DMS79 (cell line): ENCODE data around the gene RWDD1.
"Not testable (repeated sequence)": the region's sequence is repeated elsewhere in the genome, so short reads cannot be mapped to it uniquely, and the experiment has no call there.

Experiments used
- DNase-seq: peaks from one replicate; lab custom pipeline; 2025; lab: John Stamatoyannopoulos, UW

Gene RWDD1

DNA sequence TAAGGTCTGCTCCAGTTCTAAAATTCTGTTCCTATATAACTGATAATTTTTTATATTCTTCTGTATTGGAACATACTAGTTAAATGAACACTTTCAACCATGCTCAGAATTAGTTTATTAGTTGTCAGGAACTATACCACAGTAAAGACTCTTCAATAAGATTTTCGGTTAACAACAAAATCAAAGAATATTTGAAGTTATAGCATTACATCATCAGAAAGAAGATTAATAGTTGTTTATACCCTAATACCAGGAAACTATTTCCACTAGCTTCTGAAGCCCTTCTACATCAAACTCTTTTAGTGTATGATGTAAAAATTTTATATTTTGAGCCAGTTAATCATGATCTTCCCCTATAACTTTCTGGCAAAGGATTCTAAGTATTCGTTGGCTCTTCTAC is 11.2 kb upstream of the RWDD1 start:
- no peak for DNase-seq

DNA sequence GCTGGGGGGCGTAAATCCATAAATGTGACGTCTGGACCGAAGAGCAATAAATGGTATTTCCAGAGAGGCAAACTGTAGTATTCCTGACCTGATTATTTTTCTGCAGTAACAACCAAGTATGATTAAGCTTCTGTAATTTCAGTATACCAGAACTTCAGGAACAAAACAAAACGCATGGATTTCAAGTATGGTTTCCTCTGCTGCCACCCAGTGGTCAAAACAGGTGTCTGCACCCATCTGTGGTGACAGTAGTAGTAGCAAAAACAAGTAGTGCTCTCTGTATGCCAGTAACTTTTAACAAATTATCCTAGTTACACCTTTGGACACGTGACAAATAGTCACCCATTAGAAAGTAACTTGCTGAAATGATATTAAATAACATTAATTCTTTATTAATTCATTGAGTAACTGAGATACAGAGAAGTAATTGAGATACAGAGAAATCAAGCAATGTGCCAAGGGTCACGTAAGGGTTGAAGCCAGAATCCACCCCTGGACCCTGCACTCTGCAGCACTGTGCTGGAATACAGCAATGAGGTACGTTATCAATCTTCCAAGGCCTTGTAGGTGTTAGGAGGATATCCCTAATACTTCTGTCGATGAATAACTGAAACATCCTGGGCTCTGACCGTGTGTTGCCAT is 9.8 kb upstream of the RWDD1 start:
- DNase-seq: peak; percentile 25

DNA sequence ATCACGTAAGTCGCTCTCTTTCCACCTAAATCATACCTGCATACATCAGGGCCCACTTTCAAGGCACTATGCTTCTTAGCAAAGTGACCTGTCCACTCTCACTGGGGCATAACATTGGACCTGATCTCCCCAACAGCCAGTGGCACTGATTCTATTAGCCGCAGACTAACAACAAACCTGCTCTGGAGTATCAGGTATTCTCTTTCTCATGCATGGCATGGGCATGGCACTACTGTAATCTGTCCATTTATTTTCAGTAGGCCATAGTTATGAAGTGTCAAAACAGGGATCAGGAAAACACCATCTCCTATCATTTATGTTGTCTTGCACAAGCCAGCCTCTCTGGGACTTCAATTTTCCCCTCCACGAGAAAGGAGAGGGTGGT is 9.3 kb upstream of the RWDD1 start:
- no peak for DNase-seq

DNA sequence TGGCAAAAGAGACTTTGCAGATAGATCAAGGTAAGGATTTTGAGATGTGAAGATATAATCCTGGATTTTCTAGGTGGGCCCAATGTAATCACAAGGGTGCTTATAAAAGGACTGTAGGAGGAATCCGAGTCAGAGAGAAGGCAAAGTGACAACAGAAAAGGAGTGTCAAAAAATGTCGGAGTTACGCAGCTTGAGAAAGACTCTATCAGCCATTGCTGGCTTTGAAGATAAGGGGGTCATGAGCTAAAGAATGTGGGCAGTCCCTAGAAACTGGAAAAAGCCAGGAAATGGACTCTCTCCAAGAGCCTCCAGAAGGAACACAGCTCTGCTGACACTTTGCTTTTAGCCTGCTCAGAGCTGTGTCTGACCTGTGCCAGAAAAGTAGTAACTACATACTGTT is 8.7 kb upstream of the RWDD1 start:
- DNase-seq: no peak

DNA sequence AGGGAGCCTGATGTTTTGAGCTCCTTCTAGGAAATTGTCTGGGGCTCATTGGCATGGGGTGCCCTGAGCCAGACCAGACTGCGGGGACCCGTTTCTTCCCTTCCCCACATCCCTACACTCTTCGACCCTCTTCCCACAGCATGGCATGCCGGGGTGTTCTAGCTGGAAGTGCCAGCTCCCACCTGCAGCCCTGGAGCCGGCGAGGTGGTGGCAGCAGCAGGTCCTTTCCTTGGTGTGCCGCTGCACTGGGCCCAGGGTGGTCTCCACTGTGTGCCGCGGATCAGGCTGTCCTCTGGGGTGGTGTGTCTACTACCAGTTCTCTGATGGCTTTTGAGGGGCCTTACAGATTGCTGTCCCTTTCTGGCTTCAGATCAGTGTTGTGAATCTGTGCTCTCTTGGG is 7.5 kb upstream of the RWDD1 start:
- no peak for DNase-seq

DNA sequence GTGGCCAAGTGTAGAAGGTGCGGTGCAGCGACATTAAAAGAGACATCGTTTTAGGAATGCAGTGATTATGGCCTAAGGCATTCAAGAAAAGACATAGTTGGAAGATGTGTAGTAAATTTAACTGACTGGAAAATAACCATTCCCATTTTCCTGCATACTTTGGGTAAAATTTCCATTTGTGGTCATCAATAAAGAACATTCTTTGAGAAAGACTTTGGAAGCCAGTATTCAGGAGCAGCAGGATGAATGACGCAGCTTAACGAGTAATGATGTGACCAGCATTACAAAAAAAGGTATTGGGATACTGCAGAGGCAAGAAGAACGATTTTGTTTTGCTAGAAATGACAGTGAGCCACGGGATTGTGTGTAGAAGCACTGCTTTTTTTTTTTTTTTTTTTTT is 7.0 kb upstream of the RWDD1 start:
- no peak for DNase-seq

DNA sequence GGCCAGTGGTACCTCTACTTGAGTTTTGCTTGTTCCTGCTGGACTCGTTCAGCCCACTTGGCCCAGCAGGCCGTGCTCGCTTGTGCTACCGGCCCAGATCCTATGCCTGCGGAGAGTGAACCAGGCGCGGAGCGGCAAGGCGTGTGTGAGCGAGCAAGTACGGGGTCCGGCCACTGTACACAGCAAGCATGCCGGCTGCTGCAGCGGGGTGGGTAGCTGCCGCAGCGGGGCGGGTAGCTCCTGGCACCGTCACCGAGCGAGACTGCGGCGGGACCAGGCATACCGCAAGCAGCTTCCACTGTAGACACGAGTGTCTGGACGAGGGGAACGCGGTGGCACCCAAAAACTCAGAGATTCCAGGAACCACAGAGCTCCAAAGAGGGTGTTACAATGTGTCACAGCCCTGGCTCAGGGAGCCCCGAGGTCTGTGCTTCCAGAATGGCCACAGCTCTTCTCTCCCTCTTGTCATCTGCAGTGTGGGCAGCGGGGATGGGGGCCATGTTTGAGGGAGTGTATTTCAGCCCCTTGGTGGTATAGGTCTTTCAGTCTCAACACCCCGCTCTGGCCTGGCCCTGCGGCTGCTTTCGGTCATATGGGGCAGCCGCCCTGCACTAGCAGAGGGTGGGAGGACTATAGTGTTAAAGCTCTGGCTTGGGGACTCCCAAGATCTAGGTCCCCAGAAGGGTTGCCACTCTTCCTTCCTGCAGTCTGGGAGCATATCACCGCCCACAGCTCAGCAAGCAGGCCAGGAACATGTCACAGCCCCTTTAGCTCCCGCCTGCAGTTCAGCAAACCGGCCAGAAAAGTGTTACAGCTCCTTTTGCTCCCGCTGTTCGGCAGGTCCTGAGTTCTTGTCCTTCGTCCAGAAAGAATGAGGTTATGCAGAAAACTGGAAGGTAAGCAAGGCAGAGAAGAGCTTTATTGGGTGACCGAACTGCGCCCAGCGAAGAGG is 6.1 kb upstream of the RWDD1 start:
- no peak for DNase-seq

DNA sequence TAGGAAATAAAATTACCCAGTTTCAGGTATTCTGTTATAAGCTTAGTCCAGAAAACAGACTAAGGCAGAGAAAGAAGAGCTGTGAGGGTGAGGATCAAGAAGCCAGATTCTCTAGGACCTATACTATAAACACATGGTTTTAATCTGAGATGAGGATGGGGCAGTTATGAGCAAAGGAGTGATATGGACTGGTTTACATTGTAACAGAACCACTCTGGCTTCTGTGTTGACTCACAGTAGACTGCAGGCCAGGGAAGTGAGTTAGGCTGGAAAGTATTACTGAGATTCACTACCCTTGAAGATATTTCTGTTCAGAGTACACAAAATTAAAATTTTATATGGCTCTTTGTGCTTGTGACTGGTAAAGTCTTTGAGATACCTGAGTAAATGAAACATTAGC is 3.2 kb upstream of the RWDD1 start:
- DNase-seq: no peak

DNA sequence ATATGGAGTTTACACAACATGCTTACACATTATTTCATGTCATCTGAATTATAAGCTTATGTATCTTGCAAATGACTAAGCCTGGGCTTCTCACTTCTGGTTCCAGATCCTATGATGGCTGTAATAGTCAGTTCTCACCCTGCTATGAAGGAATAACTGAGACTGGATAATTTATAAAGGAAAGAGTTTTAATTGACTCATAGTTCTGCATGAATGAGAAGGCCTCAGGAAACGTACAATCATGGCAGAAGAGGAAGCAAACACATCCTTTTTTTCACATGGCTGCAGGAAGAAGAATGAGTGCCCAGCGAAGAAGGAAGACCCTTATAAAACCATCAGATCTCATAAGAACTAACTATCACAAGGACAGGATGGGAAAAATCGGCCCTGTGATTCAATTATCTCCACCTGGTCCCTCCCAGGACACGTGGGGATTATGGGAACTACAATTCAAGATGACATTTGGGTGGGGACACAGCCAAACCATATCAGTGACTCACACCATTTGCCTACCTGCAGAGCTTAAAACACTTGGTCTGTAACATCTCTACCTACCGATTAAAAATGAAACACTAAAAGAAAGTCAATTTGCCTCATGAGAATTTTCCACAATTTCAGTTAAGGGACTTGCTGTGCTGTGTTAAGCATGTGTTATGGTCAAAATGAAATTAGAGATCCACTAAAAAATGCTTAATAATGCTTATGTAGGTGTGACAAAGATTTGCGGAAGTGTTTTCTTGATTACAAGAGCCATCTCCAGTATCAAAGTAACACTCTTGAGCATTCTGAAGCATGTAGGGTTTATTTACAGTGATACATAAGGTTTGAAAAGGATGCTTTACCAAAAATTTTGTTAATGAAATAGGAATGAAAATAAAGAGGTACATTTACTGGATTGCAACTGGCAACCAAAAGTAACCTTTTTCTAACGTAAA is 2.2 kb upstream of the RWDD1 start:
- DNase-seq: no peak

DNA sequence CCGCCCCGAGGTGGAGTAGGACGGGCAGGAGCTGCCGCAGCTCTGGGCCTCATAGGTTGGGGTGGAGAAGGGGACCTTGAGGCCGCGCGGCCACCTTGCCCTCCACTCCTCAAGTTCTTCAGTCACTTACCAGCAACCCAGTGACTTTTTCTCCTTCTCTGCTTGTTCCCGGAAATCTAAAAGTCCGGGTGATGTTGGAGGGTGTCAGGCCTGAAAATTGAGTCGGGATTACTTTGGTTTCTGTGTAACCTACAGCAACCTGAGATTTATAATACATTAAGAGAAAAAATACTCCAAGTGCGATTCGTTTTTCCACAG is 338 bp downstream of the RWDD1 start:
- DNase-seq: no peak

DNA sequence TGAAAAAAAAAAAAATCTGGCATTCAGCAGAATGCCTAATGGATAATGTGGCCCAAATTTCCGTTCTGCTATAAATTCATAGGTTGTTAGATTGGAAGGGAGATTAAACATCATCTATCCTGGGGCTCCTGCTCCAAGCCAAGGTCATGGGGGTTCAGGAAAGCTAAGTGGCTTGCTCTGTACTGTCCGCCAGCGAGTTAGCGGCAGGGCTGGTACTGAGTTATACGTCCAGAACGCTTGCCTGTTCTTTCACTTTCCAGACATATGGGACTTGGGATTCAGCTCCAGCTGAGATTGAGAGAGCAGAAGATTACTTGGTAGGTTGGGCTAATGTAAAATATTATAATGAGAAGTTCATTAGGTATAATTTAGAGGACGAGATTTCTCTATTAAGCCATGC is 858 bp downstream of the RWDD1 start:
- DNase-seq: no peak

DNA sequence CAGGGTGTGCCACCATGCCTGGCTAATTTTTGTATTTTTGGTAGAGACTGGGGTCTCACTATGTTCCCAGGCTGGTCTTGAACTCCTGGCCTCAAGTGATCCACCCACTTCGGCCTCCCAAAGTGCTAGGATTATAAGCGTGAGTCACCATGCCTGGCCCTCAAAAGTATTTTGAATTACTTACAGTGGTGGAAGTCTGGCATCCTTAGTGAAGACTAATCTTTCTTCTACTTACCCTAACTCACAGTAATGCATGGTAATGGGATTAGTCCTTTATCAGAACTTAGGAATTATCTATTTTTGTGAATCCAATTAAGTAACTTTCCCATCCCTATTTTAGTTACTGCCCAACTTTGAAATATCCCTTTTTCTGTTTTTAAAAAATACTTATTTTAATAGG is 3.9 kb downstream of the RWDD1 start:
- no peak for DNase-seq

DNA sequence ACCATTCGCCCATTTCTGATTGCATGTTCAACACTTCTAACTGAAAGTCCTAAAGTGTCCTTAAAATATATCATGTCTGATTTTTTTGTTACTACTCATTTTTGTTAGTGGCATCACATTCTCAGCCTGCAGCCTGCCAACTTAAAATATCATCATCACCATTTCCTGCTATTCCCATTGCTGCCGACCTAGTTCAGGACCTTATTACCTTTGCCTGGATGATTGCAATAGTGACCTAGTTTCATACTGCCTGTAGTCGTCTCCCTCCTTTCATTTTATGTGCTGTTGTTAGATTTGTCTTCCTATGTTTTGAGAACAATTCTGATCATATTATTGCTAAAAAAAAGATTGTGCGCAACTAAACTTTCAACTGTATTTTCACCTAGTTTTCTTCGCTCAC is 6.2 kb downstream of the RWDD1 start:
- DNase-seq: no peak

DNA sequence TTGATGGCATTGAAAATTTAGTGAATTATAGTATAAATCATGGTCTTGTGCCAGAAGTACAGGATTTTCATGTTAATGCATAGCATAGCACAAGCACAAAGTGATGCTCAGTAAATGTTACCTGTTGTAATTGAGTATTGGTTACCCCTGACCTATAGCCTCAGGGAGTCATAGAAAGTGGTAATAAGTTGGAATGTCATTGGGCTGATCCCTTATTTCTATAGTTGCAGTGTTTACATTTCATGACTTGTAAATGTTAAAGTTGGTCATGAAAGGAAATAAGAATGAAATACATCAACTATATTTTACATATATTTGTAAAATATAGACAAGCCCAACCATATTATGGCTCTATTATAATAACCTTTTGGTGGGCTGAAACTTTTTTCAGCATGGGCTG is 7.0 kb downstream of the RWDD1 start:
- DNase-seq: no peak

DNA sequence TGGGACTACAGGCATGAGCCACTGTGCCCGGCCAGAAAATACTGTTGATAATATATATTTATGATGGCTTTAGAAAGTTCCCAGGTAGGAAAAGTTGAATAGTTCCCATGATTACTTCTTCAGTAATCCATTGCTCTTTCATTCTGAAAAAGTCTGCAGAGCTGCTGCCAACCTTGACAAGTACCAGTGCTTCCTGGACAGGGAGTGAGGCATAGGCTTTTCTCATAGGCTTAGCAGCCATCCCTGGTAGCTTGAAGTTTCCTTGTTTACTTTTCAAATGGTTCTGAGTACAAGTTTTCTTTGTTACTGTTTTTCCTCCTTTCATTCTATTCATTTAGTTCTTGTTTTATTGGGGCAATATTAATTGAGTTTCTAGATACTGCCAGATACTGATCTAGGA is 7.8 kb downstream of the RWDD1 start:
- DNase-seq: no peak

DNA sequence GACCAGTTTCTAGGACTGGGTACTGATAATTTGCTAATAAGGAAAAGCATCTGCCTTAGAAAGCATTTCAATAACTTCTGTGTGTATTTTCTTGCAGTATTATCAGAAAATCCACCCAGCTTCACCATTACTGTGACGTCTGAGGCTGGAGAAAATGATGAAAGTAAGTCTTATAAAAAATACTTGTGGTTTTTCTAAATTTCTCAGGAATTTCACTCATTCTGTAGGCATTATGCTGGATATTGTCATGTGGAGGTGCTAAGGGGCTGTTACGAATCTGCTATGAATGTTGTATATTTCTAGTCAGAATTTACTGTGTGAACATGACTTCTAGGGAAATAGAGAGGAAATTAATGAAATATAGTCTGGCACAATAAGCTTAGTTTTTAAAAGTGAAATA is 8.9 kb downstream of the RWDD1 start:
- no peak for DNase-seq

DNA sequence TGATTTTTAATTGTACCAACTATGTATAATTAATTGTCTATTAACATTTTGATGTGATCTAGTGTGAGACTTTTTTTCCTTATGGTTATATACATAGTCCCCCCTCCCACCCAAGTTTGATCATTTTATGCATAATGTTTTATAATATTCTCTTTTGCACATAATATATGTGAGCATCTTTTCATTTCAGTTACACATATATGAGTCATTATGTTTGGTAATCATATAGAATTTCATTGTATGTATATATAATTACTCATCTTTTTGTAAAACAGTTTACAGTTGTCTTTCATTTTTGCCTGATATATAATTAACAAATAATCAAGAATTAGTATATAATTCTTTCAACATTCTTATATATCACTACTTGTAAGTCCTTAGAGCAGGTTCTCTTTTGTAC is 15.0 kb downstream of the RWDD1 start:
- no peak for DNase-seq

DNA sequence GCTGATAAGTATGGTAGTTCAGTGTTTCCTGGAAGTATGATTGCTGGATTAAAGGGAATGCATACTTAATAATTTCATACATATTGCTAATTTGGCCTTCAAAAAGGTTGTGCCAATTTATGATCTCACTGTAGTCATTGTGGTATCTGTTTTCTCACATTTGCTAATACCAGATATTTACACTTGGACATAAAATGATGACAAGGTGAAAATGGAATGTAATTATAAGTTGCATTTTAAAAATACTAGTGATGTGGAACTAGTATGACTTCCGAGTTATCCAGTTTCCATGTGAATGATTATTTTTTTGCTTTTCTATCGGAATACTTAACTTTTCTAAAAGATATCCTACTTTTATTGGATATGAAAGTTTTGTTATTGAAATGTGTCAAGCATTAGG is 15.4 kb downstream of the RWDD1 start:
- no peak for DNase-seq

DNA sequence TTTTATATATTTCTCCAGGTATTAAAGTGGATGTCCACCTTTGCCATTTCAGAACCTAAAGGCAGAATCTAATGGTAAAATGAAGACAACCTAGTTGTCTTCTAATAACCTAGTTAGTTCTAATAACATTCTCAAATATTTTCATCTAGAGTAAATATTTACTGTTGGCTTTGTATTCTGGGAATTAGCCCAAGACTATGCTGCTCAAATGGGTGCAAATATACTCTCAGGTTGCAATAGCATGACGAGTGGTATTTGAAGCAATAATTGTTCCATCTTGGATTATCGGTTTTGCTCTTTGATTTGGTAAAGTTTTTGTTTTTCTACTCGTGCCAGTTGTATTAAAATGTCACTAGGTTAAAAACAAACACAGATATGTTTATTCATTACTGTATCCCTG is 23.9 kb downstream of the RWDD1 start:
- peak; percentile 45 for DNase-seq

DNA sequence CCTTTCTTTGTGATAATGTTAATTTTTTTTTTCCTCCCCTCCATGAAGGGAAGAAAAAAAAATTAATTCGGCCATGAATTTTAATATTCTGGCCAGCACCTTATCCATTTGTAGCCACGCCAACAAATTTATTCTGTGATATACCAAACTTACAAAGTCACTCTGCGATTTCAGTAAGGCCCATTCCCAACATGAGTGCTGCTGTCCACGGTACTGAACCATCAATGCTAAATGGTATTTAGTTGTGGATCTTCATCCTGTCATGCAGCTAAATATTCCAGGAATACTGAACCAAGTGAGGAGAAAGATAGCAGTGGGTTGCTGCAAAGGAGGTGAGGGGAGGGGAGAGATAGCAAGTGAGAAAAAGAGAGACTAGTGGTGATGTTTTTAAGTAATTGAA is 25.5 kb downstream of the RWDD1 start:
- no peak for DNase-seq

DNA sequence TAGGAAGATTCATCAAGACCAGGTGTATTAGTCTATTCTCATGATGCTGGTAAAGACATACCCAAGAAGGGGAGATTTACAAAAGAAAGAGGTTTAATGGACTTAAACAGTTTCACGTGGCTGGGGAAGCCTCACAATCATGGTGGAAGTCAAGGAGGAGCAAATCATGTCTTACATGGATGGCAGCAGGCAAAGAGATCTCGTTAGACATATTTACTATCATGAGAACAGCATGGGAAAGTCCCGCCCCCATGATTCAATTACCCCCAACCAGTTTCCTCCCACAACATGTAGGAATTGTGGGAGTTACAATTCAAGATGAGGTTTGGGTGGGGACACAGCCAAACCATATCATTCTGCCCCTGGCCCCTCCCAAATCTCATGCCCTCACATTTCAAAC is 32.6 kb downstream of the RWDD1 start:
- not testable (repeated sequence) for DNase-seq

DNA sequence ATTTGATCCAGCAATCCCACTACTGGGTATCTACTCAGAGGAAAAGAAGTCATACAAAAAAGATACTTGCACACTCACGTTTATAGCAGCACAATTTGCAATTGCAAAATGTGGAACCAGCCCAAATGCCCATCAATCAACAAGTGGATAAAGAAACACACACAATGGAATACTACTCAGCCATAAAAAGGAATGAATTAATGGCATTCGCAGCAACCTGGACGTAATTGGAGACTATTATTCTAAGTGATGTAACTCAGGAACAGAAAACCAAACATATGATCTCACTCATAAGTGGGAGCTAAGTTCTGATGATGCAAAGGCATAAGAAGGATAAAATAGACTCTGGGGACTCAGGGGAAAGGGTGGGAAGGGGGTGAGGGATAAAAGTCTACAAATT is 33.6 kb downstream of the RWDD1 start:
- not testable (repeated sequence) for DNase-seq

DNA sequence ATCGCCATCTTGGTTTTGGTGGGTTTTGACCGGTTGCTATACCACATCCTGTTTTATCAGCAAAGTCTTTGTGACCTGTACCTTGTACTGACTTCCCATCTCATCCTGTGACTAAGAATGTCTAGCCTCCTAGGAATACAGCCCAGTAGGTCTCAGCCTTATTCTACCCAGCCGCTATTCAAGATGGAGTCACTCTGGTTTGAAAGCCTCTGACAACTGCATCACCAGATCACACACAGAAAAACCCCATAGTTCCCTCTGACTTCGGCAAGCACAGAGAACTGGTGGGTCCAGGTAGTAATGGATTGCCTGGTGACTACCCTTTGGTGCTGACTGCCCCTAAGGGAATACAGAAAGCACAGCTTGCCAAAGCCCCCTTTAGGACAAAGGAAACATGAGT is 34.6 kb downstream of the RWDD1 start:
- DNase-seq: no peak
